Spleen (tissue), 11 donors: Measurements from ENCODE around the gene TTLL3. TPM values are rescaled to one million over a fixed set of nuclear protein-coding genes. Genes with fewer than 3 reads are reported as not detected.

Experiments used
- DNase-seq: peaks from one replicate; pipeline ENCODE4 v3.0.0-alpha.2; 2020
- H3K27ac ChIP-seq, 8 donors: fragments of 200-600 bp; sonication (generic) in 7 of 8; 1 replicate in 4 of 8; 2 replicates in 4 of 8; pipeline versions ENCODE4 v1.5.0 to v1.8.0; 2016 to 2021; ENCODE audit warnings: inconsistent platforms in 4 of 8, mild to moderate bottlenecking in 4 of 8, moderate library complexity in 1 of 8
- H3K27me3 ChIP-seq, 7 donors: fragments of 200-600 bp; sonication (generic) in 6 of 7; replicated peaks in 1 of 7; 1 replicate in 4 of 7; 2 replicates in 3 of 7; pipeline versions ENCODE4 v1.5.0 to v1.8.0; 2016 to 2021; ENCODE audit warnings: inconsistent platforms in 3 of 7, mild to moderate bottlenecking in 1 of 7
- H3K36me3 ChIP-seq, 6 donors: fragments of 200-600 bp; sonication (generic) in 5 of 6; 1 replicate in 4 of 6; 2 replicates in 2 of 6; pipeline versions ENCODE4 v1.5.0 to v1.8.0; 2016 to 2021; ENCODE audit warnings: inconsistent platforms in 2 of 6
- H3K4me1 ChIP-seq, 6 donors: fragments of 200-600 bp; sonication (generic) in 5 of 6; 1 replicate in 3 of 6; 2 replicates in 3 of 6; pipeline versions ENCODE4 v1.5.0 to v1.8.0; 2016 to 2021; ENCODE audit warnings: inconsistent platforms in 3 of 6
- H3K4me3 ChIP-seq, 8 donors: fragments of 200-600 bp; sonication (generic) in 7 of 8; 1 replicate in 4 of 8; 2 replicates in 4 of 8; pipeline versions ENCODE4 v1.5.0 to v1.8.0; 2016 to 2021; ENCODE audit warnings: inconsistent platforms in 4 of 8, mild to moderate bottlenecking in 4 of 8, moderate library complexity in 2 of 8
- H3K9me3 ChIP-seq, 8 donors: fragments of 200-600 bp; sonication (generic) in 7 of 8; 1 replicate in 4 of 8; 2 replicates in 4 of 8; pipeline versions ENCODE4 v1.5.0 to v1.8.0; 2016 to 2021; ENCODE audit warnings: inconsistent platforms in 4 of 8
- POLR2A ChIP-seq, 3 donors: fragments of 450-650 bp; IDR thresholded peaks; one replicate each; pipeline ENCODE4 v1.5.1; 2017; ENCODE audit warnings: antibody characterized with exemption in 3 of 3, mild to moderate bottlenecking in 1 of 3
- POLR2AphosphoS5 ChIP-seq, 3 donors: sonication (generic); formaldehyde crosslinking; IDR thresholded peaks; one replicate each; pipeline ENCODE4 v1.5.1; 2017; ENCODE audit warnings: antibody characterized with exemption in 3 of 3
- WGBS, 5 donors: extraction: QIAGEN DNeasy Blood & Tissue Kit in 3 of 5; methylation state at CpG; one replicate each; pipeline versions ENCODE4 v1.1.5 to v1.1.7; 2013 to 2018; 5-methylcytosine and 5-hydroxymethylcytosine counted together
- intact Hi-C: fragments of 100-400 bp; cut with DNase I; formaldehyde crosslinking; loops from one replicate; pipeline ENCODE4 v1.15.0; 2023; ENCODE audit warnings: low total_unique reads
- polyA plus RNA-seq, 3 donors: library from polyadenylated mRNA; stranded (reverse); fragments of 200-250 nt; gene quantifications; one replicate each; pipeline ENCODE4 v1.2.1, GENCODE V29; 2013
- total RNA-seq, 7 donors: library from RNA; depleted of rRNA in 3 of 7; stranded (reverse); fragments of >200 nt in 3 of 7; fragmentation: NEBNext Ultra II Directional in 4 of 7; extraction: Animal tissue kit (Norgen Biotek cat#: 25700) in 4 of 7; gene quantifications; one replicate each; pipeline versions ENCODE4 v1.1.0 to v1.2.1, GENCODE V29; 2016 to 2021
- TF ChIP-seq, protein P1 (sequence below), 11 experiments: fragments of 200-600 bp in 7 of 11; fragments of 450-650 bp in 4 of 11; sonication (generic) in 4 of 11; IDR thresholded peaks in 8 of 11; conservative IDR thresholded peaks in 3 of 11; 1 replicate in 7 of 11; 2 replicates in 4 of 11; pipeline versions ENCODE4 v1.4.0 to v1.8.0; 2016 to 2021; ENCODE audit warnings: antibody characterized with exemption in 11 of 11, inconsistent platforms in 4 of 11, mild to moderate bottlenecking in 1 of 11
- donor health status: healthy with polysubstance abuse.
- donor health status: DM: no; HTN: no; CAD: no; lungs with moderate emphysema.
- donor health status: DM: no; HTN: no; CAD: no.
- donor health status: Bipolar disorder and iron deficiency.
- donor health status: healthy.
- donor health status: DM: no; HTN: no; CAD: no.
- donor health status: DM: yes; HTN: yes; CAD: no.

TTLL3 gene
- total and polyA plus RNA-seq, 10 donors = 24.8 to 143 (median 74.0) TPM

DNA sequence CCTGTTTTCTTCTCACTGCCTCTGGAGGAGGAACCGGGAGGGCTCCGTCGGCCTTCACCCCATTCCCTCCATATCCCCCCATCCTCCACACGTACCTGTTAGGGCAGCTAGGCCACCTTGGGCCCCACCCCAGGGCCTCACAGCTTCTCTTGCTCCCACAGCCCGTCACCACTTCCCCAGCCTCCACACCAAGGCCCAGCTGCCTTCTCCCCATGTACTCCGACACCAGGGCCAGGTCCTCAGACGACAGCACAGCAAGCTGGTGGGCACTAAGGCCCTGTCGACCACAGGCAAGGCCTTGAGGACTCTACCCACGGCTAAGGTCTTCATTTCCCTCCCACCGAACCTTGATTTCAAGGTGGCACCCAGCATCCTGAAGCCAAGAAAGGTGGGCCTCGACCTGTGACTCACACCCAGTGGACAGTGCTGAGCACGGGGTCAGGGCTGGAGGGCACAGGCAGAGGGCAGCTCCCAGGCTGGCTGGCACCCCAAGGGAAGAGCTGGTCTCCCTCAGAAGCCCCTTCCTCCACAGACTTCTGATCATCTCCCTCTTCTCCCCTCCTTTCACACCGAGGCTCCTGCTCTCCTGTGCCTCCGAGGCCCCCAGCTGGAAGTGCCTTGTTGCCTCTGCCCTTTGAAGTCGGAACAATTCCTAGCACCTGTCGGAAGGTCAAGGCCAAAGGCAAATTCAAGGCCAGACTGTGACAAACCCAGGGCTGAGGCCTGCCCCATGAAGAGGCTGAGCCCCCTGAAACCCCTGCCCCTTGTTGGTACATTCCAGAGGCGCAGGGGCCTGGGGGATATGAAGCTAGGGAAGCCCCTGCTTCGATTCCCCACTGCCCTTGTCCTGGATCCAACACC is 24.7 kb downstream of the TTLL3 start:
- DNase-seq = no peak
- H3K27me3 ChIP-seq = no peaks in the 10 kb centered on the region
- H3K36me3 ChIP-seq = peaks cover 0 to 100% (median 48%) of the 10 kb centered on the region in 6 donors
- no peak overlapping the region for H3K27ac ChIP-seq
- intact Hi-C loops = no loop called here
- H3K4me1 ChIP-seq = peaks cover 0 to 15% (median 4%) of the 10 kb centered on the region in 6 donors
- TF ChIP-seq, protein P1, sequence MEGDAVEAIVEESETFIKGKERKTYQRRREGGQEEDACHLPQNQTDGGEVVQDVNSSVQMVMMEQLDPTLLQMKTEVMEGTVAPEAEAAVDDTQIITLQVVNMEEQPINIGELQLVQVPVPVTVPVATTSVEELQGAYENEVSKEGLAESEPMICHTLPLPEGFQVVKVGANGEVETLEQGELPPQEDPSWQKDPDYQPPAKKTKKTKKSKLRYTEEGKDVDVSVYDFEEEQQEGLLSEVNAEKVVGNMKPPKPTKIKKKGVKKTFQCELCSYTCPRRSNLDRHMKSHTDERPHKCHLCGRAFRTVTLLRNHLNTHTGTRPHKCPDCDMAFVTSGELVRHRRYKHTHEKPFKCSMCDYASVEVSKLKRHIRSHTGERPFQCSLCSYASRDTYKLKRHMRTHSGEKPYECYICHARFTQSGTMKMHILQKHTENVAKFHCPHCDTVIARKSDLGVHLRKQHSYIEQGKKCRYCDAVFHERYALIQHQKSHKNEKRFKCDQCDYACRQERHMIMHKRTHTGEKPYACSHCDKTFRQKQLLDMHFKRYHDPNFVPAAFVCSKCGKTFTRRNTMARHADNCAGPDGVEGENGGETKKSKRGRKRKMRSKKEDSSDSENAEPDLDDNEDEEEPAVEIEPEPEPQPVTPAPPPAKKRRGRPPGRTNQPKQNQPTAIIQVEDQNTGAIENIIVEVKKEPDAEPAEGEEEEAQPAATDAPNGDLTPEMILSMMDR (IDR thresholded peaks at IDR 0.05 in 8 of 11, conservative IDR thresholded peaks at IDR 0.05 in 3 of 11) = no peak
- peak in 1 of 3 donors; percentile 50 for TF ChIP-seq POLR2AphosphoS5 (IDR thresholded peaks at IDR 0.05)
- H3K4me3 ChIP-seq = no peak overlapping the region
- no peaks in the 10 kb centered on the region for H3K9me3 ChIP-seq
- WGBS, 5 donors = 73 to 91% (median 90%) methylated on average over 14 to 18 of the region's 18 CpGs

GRCh38 chr3:9837701-9838582 is 27.9 kb downstream of the TTLL3 start:
- Histone ChIP-seq H3K27me3 (no peaks in the 10 kb centered on the region), H3K4me1 (peaks cover 2 to 26% (median 12%) of the 10 kb centered on the region in 6 donors), H3K36me3 (peaks cover 4 to 91% (median 62%) of the 10 kb centered on the region in 6 donors), H3K4me3 (no peak overlapping the region), H3K27ac (peak overlapping the region in 1 of 8 donors; percentile 17), H3K9me3 (no peaks in the 10 kb centered on the region)
- WGBS, 5 donors = 59 to 77% (median 72%) methylated on average over 12 of the region's 12 CpGs
- intact Hi-C loops = no loop called here
- TF ChIP-seq POLR2AphosphoS5 (IDR thresholded peaks at IDR 0.05) (peak in 2 of 3 donors; percentile 28 to 33), POLR2A (IDR thresholded peaks at IDR 0.05) (no peak)
- TF ChIP-seq, protein P1 (IDR thresholded peaks at IDR 0.05 in 8 of 11, conservative IDR thresholded peaks at IDR 0.05 in 3 of 11) = no peak
- no peak for DNase-seq

DNA sequence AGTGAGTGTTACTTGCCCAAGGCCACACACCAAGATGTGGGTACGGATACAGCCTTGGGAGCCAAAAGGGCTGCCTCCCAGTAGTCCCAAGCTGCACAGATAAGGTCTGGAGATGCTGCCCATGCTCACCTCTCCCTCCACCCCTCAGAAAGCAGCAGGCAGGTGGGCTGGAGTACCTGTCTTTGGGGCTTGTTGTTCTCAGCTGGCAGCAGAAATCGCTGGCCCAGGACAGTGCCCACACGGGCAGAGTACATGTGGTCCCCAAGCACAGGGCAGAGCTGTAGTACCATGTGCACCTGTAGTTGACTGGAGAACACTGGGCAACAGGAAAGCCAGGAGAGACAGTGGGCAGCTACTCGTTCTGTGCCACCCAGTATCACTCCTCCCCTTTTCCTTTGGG is 28.8 kb downstream of the TTLL3 start:
- no peak for DNase-seq
- TF ChIP-seq, protein P1 (IDR thresholded peaks at IDR 0.05 in 8 of 11, conservative IDR thresholded peaks at IDR 0.05 in 3 of 11) = no peak
- TF ChIP-seq POLR2A (IDR thresholded peaks at IDR 0.05) = no peak
- TF ChIP-seq POLR2AphosphoS5 (IDR thresholded peaks at IDR 0.05) = no peak
- no peaks in the 10 kb centered on the region for H3K27me3 ChIP-seq
- H3K27ac ChIP-seq = no peak overlapping the region
- no peak overlapping the region for H3K4me3 ChIP-seq
- H3K9me3 ChIP-seq = no peaks in the 10 kb centered on the region
- H3K4me1 ChIP-seq = peaks cover 7 to 31% (median 16%) of the 10 kb centered on the region in 6 donors
- intact Hi-C loops = no loop called here
- H3K36me3 ChIP-seq = peaks cover 4 to 82% (median 54%) of the 10 kb centered on the region in 6 donors
- 58 to 86% (median 77%) methylated on average over 2 to 4 of the region's 4 CpGs for WGBS, 5 donors
